ENCODE results near the gene PEX1. TPM values are rescaled to one million over a fixed set of nuclear protein-coding genes. Genes with fewer than 3 reads are reported as not detected.

Gene PEX1
- total RNA-seq: 10.7 and 11.7 TPM in 2 replicates
- 6.6 and 8.4 TPM in 2 replicates for polyA plus RNA-seq
- polyA plus RNA-seq (2011; cell fraction: cytosol; rRNA removed): 5.6 and 6.0 TPM in 2 replicates
- polyA plus RNA-seq (2011; cell fraction: nucleus; rRNA removed): 51.0 and 59.8 TPM in 2 replicates
- 6.9 and 8.7 TPM in 2 replicates for polyA plus RNA-seq (2012)
- 10.8 and 12.8 TPM in 2 replicates for polyA minus RNA-seq
- 5.2 TPM for polyA minus RNA-seq (2011; cell fraction: cytosol; rRNA and poly(A)+ RNA removed)
- polyA minus RNA-seq (2011; cell fraction: nucleus; rRNA and poly(A)+ RNA removed): 18.3 and 22.6 TPM in 2 replicates
- percentile 60 among the genes with signal in this experiment for Bru-seq, nascent RNA
- BruChase-seq, experiment 1, labeled RNA remaining after a 6-hour chase: percentile 57 among the genes with signal in this experiment
- BruChase-seq, experiment 2, labeled RNA remaining after a 2-hour chase: percentile 66 among the genes with signal in this experiment
- long read RNA-seq, full-length matches to known transcripts: 10 of 17 reads
- long read RNA-seq, partial matches to known transcripts: 4 of 17 reads
- long read RNA-seq, other reads (novel, unspliced or antisense): 3 of 17 reads

- Histone ChIP-seq H3K36me3 (ENCODE audit: control insufficient read depth in 2 of 2, extremely low read depth in 1 of 2, insufficient read depth in 2 of 2, low read length in 2 of 2) (peaks cover 0 to 11% of the 10 kb centered on the region in 2 experiments), H3K27me3 (ENCODE audit: control insufficient read depth in 2 of 2, insufficient read depth in 2 of 2, low read length in 2 of 2) (no peaks in the 10 kb centered on the region), H2AFZ (ENCODE audit: low read depth, low read length) (peak within 1 kb of the TSS; percentile 94), H3K27ac (ENCODE audit: insufficient read depth, low read depth, low read length) (peak within 1 kb of the TSS; percentile 91), H3K9me3 (replicated peaks; ENCODE audit: control insufficient read depth, insufficient read depth, low read length) (no peaks in the 10 kb centered on the region), H3K79me2 (ENCODE audit: control insufficient read depth, insufficient read depth, low read length) (peaks cover 12% of the 10 kb centered on the region), H3K4me2 (ENCODE audit: insufficient read depth, low read length) (peak within 1 kb of the TSS; percentile 88), H3K4me3 (replicated peaks in 1 of 3; ENCODE audit: insufficient read depth in 1 of 3, low read depth in 1 of 3, low read length in 3 of 3) (peak within 1 kb of the TSS; percentile 88 to 100 (median 95)), H3K9me1 (replicated peaks; ENCODE audit: control insufficient read depth, extremely low read depth, insufficient read depth, low read length) (no peaks in the 10 kb centered on the region), H3K9ac (replicated peaks; ENCODE audit: extremely low read depth, insufficient read depth, low read length) (peak within 1 kb of the TSS; percentile 95), H3K4me1 (ENCODE audit: control insufficient read depth, extremely low read depth, insufficient read depth, low read length) (peaks cover 15% of the 10 kb centered on the region), H4K20me1 (replicated peaks; ENCODE audit: control insufficient read depth, extremely low read depth, insufficient read depth, low read length) (no peaks in the 10 kb centered on the region)
- peak; percentile 97 for FAIRE-seq
- ChIA-PET CTCF (interaction anchor here (0.5 to 1.6 kb wide), 22 partner anchors 10 to 698 kb away, joined by 3 to 13 read pairs (median 4); partner anchors contain the start of genes FAM133B, GATAD1 and MTERF1), POLR2A (interaction anchor here (0.6 to 1.1 kb wide), 7 partner anchors 10 to 741 kb away, joined by 3 to 7 read pairs (median 3); no protein-coding TSS in a partner anchor)
- TF ChIP-seq GATA2 (IDR thresholded peaks at IDR 0.05; ENCODE audit: insufficient read depth, insufficient read length, low read depth, low read length) (no peak), CTCF (IDR thresholded peaks at IDR 0.05; ENCODE audit: extremely low read depth in 1 of 2, insufficient read depth in 1 of 2, low read depth in 1 of 2, low read length in 2 of 2) (peak; percentile 34 to 50), MYC (IDR thresholded peaks at IDR 0.05; ENCODE audit: low read depth, low read length) (no peak), JUN (IDR thresholded peaks at IDR 0.05; ENCODE audit: borderline replicate concordance, insufficient read depth, insufficient read length, low read depth) (no peak), FOS (IDR thresholded peaks at IDR 0.05; ENCODE audit: borderline replicate concordance, insufficient read depth, low read length) (no peak), EZH2 (IDR thresholded peaks at IDR 0.05; ENCODE audit: borderline replicate concordance, low read depth, low read length, severe bottlenecking) (no peak), POLR2A (IDR thresholded peaks at IDR 0.05; ENCODE audit: low read depth, low read length) (peak; percentile 70), MAX (IDR thresholded peaks at IDR 0.05; ENCODE audit: insufficient read depth, insufficient read length) (no peak), POLR2AphosphoS5 (IDR thresholded peaks at IDR 0.05; ENCODE audit: insufficient read depth, low read depth, low read length) (peak; percentile 35)
- no TSS peak for BruUV-seq (replicated peaks)
- intact Hi-C loops (cut with micrococcal nuclease) (loop anchor here (1.0 to 5.0 kb wide), 7 partner anchors 62 to 704 kb away; partner anchors contain the start of genes ANKIB1, CDK6, FAM133B and KRIT1), dilution Hi-C loops (cut with MboI; ENCODE audit: extremely low pct_ligation_motif_present, low sequenced_read_pairs) (no loop called here)
- DNase-seq (ENCODE audit: low read depth, low spot score): peak; percentile 100
These were observed at the start of gene PEX1, which contains the start of gene RBM48 for GRCh38 chr7:92528188-92528957. Gene PEX1, minus strand, starts transcription at chr7:92528520. Its CDS starts 85 bp downstream, at chr7:92528435. Gene RBM48, plus strand, starts transcription at chr7:92528795. Its CDS starts 19 bp downstream, at chr7:92528814.
